ENCODE measurements around the gene TEDDM1. TPM values are rescaled to one million over a fixed set of nuclear protein-coding genes. Genes with fewer than 3 reads are reported as not detected.

TEDDM1 gene
- total RNA-seq, 3 donors from 2014 or later (not counting 1 experiment from before 2014, with no cell fraction given) = not detected

GRCh38 chr1:182405578-182405977 lies 5.1 kb upstream of the TEDDM1 start:
- no peaks in the 10 kb centered on the region for H3K9me3 Mint-ChIP-seq
- H3K36me3 Mint-ChIP-seq = no peaks in the 10 kb centered on the region
- ATAC-seq = no peak
- no peaks in the 10 kb centered on the region for H3K4me1 Mint-ChIP-seq
- H3K4me3 Mint-ChIP-seq = no peak overlapping the region
- TF ChIP-seq CTCF (IDR thresholded peaks at IDR 0.05) = no peak
- DNase-seq = no peak
- peaks cover 10 to 65% of the 10 kb centered on the region in 2 donors for H3K27me3 Mint-ChIP-seq (ENCODE audit: low read depth in 2 of 2)
- Histone ChIP-seq H3K4me3 (ENCODE audit: low read length) (no peak overlapping the region), H3K9me3 (ENCODE audit: control insufficient read depth, insufficient read depth, low read length) (no peaks in the 10 kb centered on the region), H3K36me3 (ENCODE audit: control insufficient read depth, insufficient read depth, low read length) (no peaks in the 10 kb centered on the region), H3K4me1 (ENCODE audit: control insufficient read depth, insufficient read depth, low read length) (no peaks in the 10 kb centered on the region), H3K27ac (ENCODE audit: low read length) (no peak overlapping the region), H3K27me3 (ENCODE audit: control insufficient read depth, insufficient read depth, low read length) (peaks cover 14% of the 10 kb centered on the region)
- intact Hi-C loops (cut with micrococcal nuclease) = no loop called here
- WGBS (ENCODE audit: insufficient coverage) = 100% methylated on average over 1 of the region's 1 CpG
- H3K27ac Mint-ChIP-seq = no peak overlapping the region

- Histone ChIP-seq H3K27ac (ENCODE audit: low read length) (no peak overlapping the region), H3K9me3 (ENCODE audit: control insufficient read depth, insufficient read depth, low read length) (no peaks in the 10 kb centered on the region), H3K36me3 (ENCODE audit: control insufficient read depth, insufficient read depth, low read length) (no peaks in the 10 kb centered on the region), H3K27me3 (ENCODE audit: control insufficient read depth, insufficient read depth, low read length) (peaks cover 14% of the 10 kb centered on the region), H3K4me3 (ENCODE audit: low read length) (no peak overlapping the region), H3K4me1 (ENCODE audit: control insufficient read depth, insufficient read depth, low read length) (no peaks in the 10 kb centered on the region)
- no peak for ATAC-seq
- TF ChIP-seq CTCF (IDR thresholded peaks at IDR 0.05) = no peak
- Mint-ChIP-seq H3K9me3 (no peaks in the 10 kb centered on the region), H3K4me3 (no peak overlapping the region), H3K27ac (no peak overlapping the region), H3K4me1 (no peaks in the 10 kb centered on the region), H3K36me3 (no peaks in the 10 kb centered on the region), H3K27me3 (ENCODE audit: low read depth in 2 of 2) (peaks cover 7 to 58% of the 10 kb centered on the region in 2 donors)
- no peak for DNase-seq
- intact Hi-C loops (cut with micrococcal nuclease) = no loop called here
- 100% methylated on average over 1 of the region's 1 CpG for WGBS (ENCODE audit: insufficient coverage)
These were observed 4.3 kb upstream of the TEDDM1 start for GRCh38 chr1:182404781-182405180.

GRCh38 chr1:182397653-182398393 lies 2.6 kb downstream of the TEDDM1 start:
- 86% methylated on average over 8 of the region's 8 CpGs for WGBS (ENCODE audit: insufficient coverage)
- H3K4me1 Mint-ChIP-seq = peaks cover 8 to 10% of the 10 kb centered on the region in 2 donors

More at GRCh38 chr1:182397653-182398393, 2.6 kb downstream of the TEDDM1 start:
- Histone ChIP-seq H3K4me1 (ENCODE audit: control insufficient read depth, insufficient read depth, low read length) (peaks cover 4% of the 10 kb centered on the region), H3K27ac (ENCODE audit: low read length) (no peak overlapping the region), H3K4me3 (ENCODE audit: low read length) (no peak overlapping the region), H3K9me3 (ENCODE audit: control insufficient read depth, insufficient read depth, low read length) (no peaks in the 10 kb centered on the region), H3K27me3 (ENCODE audit: control insufficient read depth, insufficient read depth, low read length) (no peaks in the 10 kb centered on the region), H3K36me3 (ENCODE audit: control insufficient read depth, insufficient read depth, low read length) (no peaks in the 10 kb centered on the region)
- DNase-seq (no peak), ATAC-seq (peak in 1 of 3 donors; percentile 59)
- Mint-ChIP-seq H3K9me3 (no peaks in the 10 kb centered on the region), H3K36me3 (no peaks in the 10 kb centered on the region), H3K27ac (no peak overlapping the region), H3K27me3 (ENCODE audit: low read depth in 2 of 2) (peaks cover 0 to 3% of the 10 kb centered on the region in 2 donors), H3K4me3 (no peak overlapping the region)
- no peak for TF ChIP-seq CTCF (IDR thresholded peaks at IDR 0.05)
- intact Hi-C loops (cut with micrococcal nuclease) = no loop called here
